ENCODE measurements around the gene OPRL1.

OPRL1 gene

GRCh38 chr20:64148581-64148980 lies 68.7 kb downstream of the OPRL1 start:
- Histone ChIP-seq H3K36me3 (no peaks in the 10 kb centered on the region), H3K27me3 (peaks cover 3% of the 10 kb centered on the region), H3K27ac (no peak overlapping the region), H3K9me3 (no peaks in the 10 kb centered on the region), H3K4me3 (ENCODE audit: low read depth in 1 of 2, low read length in 1 of 2) (no peak overlapping the region), H3K4me1 (ENCODE audit: control insufficient read depth in 1 of 2, insufficient read depth in 1 of 2, low read depth in 1 of 2, low read length in 1 of 2) (no peaks in the 10 kb centered on the region)
- TF ChIP-seq CTCF (IDR thresholded peaks at IDR 0.05), result no peak

- H3K4me1 ChIP-seq (ENCODE audit: control insufficient read depth in 1 of 2, insufficient read depth in 1 of 2, low read depth in 1 of 2, low read length in 1 of 2), result no peaks in the 10 kb centered on the region
Measured at GRCh38 chr20:64149141-64149540, 69.3 kb downstream of the OPRL1 start.

GRCh38 chr20:64149809-64150560 lies 70.1 kb downstream of the OPRL1 start:
- Histone ChIP-seq H3K27me3 (peaks cover 3% of the 10 kb centered on the region), H3K9me3 (no peaks in the 10 kb centered on the region), H3K4me3 (ENCODE audit: low read depth in 1 of 2, low read length in 1 of 2) (no peak overlapping the region), H3K27ac (no peak overlapping the region), H3K36me3 (no peaks in the 10 kb centered on the region), H3K4me1 (ENCODE audit: control insufficient read depth in 1 of 2, insufficient read depth in 1 of 2, low read depth in 1 of 2, low read length in 1 of 2) (no peaks in the 10 kb centered on the region)
- TF ChIP-seq CTCF (IDR thresholded peaks at IDR 0.05), result no peak

More at GRCh38 chr20:64149141-64149540, 69.3 kb downstream of the OPRL1 start:
- Histone ChIP-seq H3K9me3 (no peaks in the 10 kb centered on the region), H3K27me3 (peaks cover 3% of the 10 kb centered on the region), H3K27ac (no peak overlapping the region), H3K36me3 (no peaks in the 10 kb centered on the region), H3K4me3 (ENCODE audit: low read depth in 1 of 2, low read length in 1 of 2) (no peak overlapping the region)
- TF ChIP-seq CTCF (IDR thresholded peaks at IDR 0.05), result no peak

Data from neutrophil (primary cell).